HG03280 (cell line): ENCODE results near the gene SLC2A9.
"Not testable (repeated sequence)": the region's sequence is repeated elsewhere in the genome, so short reads cannot be mapped to it uniquely, and the experiment has no call there.

ENCODE experiments used
- ATAC-seq: cut with Tn5 transposase; IDR thresholded peaks from one replicate; pipeline ENCODE4 v1.9.1; 2021; ENCODE audit warnings: mild to moderate bottlenecking, moderate library complexity; ENCODE audit not compliant: unreplicated experiment

SLC2A9 gene

DNA sequence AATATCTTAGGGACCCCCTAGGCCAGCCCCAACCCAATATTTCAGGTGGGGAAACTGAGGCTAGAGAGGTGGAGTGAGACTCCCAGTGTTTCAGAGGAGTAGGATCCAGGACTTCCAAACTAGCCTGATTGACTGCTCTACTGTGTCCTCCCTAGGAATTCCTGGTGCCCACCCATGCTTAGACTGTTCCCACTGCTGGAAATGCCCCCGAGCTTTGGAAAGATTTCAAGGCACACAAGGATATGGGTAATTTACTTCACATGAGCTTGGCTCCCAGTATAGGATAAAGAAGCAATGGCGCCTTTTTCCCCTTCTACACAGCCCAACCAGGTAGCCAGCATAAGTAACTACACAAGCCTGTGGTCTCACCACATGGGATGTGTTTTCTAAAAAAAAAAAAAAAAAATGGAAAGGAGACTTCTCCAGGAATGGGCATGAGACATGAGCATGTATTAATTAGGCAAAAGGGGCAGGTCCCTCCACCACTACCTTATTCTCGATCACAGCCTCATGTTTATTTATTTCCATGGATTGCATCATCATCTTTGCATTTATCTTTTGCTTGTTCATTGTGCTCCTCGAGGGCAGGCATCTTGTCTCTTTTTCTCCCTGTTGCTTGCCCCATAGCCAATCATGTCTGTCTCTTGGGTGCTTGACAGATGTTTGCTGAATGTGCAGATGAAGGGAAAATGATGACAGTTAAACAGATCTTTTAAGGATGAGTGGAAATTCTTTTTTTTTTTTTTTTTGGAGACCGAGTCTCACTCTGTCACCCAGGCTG lies 173.1 kb downstream of the SLC2A9 start:
- ATAC-seq: no peak

DNA sequence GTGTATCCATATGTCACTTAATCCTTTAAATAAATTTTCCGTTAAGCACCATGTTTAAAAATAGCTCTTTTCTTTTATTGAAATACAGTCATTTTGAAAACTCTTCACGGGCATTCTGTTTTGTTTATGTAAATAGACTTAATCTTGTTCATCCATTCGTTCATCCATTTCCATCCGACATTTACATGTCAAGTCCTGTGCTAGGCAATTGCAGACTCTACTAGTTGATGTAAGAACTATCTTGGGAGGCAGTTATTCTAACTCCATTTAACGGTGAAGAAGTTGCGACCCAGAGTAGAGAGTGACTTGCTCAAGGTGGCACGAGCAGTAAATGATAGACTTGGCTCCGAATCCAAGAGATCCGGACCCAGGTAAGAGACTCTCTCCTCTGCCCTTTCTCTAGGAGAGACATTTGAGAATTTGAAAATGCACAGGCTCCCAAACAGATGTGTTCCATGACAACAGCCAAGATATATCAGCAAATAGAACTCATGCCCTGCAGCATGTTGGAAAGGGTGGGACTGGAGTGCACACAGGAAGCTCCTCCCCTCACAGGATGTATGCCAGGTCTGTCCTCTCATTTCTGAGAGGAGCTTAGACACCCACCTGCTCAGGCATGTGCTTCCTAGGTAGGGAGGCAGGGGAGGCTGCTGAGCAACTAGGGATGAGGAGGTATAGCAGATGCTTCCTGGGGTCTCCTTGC lies 175.4 kb downstream of the SLC2A9 start:
- ATAC-seq: no peak

DNA sequence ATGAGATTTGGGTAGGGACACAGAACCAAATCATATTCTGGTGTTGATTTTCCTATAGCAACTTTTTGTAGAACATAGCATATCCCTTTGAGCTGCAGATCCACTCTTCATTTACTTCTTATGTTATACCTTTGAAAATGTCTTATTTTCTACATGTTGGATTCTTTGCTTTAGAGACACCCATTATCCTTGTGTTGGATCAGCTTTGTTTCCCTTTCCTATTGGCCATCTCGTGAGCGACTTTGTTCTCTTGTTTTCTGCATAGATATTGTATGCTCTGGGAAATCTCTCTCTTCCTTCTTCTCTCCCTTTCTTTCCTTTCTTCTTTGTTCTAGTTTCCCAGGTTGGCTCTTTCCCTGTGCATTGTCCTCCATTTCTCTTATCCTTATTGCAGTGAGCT lies 180.2 kb downstream of the SLC2A9 start:
- no peak for ATAC-seq

DNA sequence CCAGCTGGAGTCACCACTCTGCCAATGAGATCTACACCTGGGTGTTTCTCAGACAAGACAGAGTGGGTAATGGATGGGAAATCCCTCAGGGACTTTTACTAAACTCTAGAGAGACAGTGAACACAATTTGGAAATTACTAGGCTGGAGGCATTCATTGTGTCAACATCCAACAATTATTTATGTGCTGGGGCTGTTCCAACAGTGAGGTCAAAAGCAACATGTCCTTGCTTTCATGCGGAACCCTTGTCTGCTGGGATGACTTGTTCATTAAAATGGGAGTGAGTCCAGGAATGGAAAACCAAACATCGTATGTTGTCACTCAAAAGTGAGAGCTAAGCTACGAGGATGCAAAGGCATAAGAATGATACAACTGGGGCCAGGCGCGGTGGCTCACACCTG lies 185.9 kb downstream of the SLC2A9 start:
- ATAC-seq: no peak

DNA sequence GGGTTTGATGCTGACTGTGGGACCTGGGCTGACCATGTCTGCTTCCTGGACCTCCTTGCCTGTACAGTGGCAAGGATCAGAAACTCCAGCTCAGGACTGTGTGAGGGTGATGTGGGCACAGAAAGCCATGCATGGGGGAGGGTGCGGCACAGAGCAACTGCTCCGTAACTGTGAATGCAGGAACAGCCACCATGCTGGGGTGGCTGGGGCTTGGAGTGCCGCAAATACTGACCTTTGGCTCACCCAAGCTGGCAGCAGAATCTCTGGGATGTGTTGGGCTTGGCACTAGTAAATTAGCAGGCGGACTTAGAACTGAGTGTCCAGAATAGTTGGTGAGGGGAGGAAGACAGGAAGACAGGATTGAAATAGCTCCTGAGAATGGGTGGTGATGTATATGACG lies 187.9 kb downstream of the SLC2A9 start:
- no peak for ATAC-seq

DNA sequence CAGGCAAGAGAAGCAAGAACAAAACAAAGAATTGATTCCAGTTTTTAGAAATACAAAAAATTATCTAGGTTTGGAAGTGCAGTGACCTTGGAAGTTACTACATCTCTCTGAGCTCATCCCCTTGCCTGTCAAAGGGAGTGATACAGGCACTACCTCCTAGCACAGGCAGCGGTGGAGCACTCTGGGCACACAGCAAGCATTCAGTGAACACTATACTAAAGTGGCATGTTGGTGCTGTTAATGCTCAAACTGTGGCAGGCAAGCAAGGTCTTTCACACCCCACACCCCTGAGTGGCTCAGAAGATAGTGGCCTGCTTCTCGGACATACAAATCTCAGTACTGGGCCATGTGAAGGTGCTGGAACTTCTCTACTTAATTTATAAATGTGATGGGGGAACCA lies 188.7 kb downstream of the SLC2A9 start:
- no peak for ATAC-seq

DNA sequence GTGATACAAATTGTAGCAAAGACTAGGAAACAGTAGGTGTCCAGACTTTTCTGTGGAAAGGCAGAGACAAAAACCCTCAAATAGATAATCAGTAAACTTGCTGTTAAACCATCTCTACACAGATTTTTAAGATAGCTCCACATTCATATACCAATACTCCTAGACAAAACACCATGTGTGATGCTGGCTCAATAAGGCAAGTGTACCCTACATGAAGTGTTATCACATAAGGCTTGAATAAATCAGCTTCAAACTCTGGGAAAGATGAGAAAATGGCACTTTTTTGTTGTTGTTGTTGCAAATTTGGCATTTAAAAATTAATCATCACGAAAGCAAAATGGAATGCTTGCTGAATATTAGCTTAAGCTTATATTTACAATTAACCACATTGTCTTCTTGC lies 194.7 kb downstream of the SLC2A9 start:
- ATAC-seq: no peak

DNA sequence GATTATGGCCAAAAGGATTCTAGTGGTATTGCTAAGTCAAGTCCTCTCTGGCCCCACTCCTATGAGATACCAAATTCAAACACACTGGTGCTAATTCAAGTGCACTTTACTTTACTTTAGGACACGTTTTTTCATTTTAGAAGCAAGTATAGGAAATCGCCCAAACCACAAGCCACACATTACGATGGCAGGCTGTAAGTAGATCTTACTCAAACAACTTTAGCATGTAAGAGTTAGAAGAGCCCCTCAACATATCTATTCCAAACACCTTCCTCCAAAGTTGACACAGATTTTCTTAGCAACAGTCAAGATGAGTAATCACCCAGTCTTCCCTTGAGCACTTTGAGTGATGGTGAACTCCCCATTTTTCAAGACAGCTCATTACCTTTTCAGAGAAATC lies 196.2 kb downstream of the SLC2A9 start:
- ATAC-seq: no peak

DNA sequence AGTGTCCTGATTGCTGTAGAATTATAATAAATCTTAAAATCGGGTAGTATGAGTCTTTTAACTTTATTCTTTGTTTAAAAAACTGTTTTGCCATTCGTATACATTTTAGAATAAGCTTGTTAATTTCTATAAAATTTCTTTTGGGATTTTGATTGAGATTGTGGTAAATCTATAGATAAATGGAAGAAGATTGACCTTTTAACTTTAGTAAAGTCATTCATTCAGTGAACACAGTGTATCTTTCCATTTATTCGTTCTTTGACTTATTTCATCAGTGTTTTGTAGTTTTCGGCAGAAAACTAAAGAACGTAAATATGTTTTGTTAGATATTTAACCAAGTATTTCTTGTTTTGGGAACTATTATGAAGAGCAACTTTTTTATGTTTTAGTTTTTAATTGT lies 201.0 kb downstream of the SLC2A9 start:
- ATAC-seq: no peak

DNA sequence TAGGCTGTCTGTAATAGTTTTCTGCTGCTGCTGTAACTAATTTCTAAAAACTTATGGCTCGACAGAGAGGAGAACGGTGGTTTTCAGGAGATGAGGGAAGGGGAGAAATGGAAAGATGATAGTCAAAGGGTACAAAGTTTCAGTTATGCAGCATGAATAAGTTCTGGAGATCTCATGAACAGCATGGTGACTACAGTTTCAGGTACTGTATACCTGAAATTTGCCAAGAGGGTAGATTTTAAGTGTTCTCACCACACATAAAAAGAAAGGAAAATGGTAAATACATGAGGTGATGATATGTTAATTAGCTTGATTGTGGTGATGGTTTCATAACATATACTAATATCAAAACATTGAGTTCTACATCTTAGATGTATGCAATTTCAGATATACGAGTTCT lies 205.0 kb downstream of the SLC2A9 start:
- no peak for ATAC-seq

DNA sequence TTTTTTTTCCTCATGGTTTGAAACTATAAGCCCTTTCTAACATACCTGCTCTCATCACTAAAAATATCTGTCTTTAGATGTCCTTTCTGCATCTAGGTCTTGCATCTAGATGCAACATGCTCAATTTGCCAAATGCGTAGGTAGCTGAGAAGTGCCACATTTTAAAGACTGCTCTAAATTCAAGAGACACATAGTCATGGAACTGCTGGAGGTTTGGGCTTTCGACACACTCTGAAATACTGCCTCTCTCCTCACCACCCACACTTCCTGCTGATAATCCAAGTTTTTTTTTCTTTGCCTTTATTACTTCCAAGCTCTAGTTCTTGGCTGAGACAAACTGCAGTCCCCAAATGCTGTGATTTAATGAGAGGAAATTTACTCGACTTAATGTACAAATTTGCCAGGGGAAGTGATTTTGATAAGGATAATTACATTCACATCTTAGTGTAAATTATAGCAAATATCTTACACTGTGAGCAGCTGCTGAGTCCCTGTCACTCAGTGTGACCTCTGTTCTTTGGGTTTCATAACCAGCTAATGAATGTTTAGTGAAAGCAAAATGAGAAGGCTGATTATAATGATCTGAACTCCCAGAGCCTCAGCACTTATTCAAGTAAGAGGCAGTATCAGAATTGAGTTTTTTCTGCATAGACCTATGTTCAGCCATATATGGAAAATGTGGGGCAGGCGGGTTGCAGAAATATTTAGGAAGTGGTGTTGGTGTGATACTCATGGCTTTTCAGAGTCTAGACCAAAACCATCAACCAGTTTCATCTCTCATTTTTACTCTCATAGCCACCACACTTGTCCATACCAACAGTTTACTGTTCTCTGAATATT lies 208.6 kb downstream of the SLC2A9 start:
- peak; percentile 78 for ATAC-seq

DNA sequence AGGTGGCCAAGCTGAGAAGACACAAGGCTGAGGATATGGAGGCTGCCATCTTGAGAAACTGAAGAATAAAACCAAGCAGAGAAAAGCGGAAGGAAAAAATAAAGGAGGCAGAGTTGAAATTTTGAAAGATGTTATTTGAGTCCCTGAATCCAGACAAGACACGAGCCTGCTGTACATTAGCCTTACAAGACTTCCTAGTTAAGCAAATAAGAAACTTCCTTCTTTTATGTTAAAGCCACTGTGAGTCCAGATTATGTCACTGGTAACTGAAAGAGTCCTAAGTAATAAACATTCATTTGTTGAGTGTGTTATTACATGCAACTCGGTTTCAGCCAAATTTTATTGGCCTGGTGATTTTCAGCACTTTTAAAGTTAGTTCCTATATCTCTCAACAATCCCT lies 209.5 kb downstream of the SLC2A9 start:
- no peak for ATAC-seq

DNA sequence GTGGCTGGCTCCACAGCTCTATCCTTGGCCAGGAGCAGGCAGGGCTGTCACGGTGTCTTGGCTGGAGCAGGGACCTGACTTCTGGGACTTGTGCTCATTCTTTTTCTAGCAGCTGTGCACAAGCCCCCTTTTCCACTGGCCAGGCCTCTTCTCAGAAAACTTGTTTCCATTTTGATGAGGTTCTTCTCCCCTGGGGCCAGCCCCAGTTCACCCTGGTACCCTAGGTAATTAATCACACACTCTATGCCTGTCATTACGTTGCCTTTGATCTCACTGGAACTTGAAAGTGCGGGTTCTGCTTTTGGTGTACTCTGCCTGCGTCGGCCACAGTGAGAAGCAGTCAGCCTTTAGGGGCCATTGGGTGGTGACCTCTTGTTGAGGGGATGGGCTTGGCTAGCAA lies 213.2 kb downstream of the SLC2A9 start:
- peak; percentile 55 for ATAC-seq

DNA sequence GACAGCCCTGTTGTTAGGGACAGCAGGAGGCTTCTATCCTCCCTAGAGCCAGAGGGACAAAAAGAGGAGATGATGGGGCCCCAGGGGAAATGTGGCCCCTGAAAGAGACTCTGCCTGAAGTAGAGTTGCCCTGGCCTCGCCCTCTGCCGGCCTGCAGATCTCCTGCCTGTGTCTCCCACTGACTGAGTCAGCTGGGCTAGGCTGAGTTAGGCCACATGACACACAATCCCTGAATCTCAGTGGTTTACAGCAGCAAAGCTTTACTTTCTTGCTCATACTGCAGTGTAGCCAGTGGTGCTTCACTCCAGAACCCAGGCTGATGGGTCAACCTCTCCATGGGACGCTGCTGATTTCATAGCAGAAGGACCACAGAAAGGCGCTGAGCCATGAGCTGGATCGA lies 216.4 kb downstream of the SLC2A9 start:
- no peak for ATAC-seq

DNA sequence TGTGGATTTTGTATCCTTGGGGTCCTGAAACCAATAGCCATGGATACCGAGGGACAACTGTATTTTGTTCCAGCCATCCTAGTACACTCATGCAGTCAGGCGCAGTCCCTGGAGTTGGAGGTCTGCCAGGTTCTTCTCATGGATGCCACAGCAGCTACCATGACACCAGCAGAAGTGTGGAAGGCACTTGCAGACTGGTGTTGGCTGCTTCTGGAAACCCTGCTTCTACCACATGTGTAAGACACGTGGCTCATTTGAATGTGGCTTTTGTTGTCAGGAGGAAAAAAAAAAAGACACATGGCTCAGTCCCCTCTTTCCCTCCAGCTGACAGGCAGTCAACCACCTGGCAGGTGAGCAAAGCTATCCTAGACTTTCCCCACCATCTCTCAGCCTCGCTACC lies 220.4 kb downstream of the SLC2A9 start:
- ATAC-seq: no peak

DNA sequence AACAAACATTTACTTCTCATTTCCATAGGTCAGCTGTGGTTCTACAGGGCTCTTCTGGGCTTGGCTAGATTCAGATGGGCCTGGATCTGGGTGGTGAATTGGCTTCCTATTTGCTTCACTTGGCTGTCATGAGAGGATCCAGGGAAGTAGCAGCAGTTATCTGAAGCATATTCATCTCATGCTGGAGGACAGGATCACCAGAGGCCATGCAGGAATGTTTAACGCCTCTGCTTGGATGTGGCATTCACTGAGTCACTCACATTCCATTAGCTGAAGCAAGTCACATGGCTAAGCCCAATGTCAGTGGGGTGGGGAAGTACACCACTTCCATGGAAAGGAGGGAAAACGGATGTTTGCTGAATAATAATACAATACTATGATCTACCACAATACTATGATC lies 224.7 kb downstream of the SLC2A9 start:
- ATAC-seq: not testable (repeated sequence)

DNA sequence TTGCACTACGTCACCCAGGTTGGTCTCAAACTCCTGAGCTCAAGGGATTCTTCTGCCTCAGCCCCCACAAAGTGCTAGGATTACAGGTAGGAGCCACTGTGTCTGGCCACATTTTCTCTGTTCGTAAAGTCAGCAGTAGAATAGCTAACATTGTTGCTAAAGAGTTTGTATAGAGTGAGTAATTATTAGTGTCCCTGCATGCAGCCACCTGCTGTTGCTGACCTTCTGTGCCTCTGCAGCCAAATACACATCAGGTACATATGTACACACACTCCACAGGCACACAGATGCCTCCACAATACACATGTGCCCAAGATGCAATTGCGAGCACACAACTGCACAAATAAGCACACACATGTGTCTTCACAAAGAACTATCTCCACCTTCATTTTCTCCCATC lies 228.9 kb downstream of the SLC2A9 start:
- no peak for ATAC-seq

DNA sequence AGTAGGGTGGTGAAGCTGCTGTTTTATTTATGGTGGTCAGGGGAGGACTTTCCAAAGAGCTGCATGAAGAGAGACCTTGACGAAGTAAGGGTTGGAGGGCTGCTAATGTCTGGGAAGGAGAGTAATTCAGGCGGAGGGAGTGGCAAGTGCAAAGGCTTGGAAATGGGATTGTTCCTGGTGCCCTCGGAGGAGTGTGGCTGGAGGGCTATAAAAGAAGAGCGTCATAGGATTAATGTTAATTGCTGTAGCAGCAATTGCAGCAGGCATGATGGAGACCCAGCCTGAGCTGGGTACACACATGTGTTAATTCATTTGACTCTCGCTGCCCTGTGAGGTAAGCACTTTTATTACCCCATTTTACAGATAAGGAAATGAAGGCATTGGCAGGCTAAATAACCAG lies 235.4 kb downstream of the SLC2A9 start:
- not testable (repeated sequence) for ATAC-seq

DNA sequence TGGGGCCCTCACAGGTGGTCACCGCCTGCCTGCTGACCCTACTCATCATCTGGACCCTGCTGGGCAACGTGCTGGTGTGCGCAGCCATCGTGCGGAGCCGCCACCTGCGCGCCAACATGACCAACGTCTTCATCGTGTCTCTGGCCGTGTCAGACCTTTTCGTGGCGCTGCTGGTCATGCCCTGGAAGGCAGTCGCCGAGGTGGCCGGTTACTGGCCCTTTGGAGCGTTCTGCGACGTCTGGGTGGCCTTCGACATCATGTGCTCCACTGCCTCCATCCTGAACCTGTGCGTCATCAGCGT lies 239.2 kb downstream of the SLC2A9 start:
- ATAC-seq: no peak

DNA sequence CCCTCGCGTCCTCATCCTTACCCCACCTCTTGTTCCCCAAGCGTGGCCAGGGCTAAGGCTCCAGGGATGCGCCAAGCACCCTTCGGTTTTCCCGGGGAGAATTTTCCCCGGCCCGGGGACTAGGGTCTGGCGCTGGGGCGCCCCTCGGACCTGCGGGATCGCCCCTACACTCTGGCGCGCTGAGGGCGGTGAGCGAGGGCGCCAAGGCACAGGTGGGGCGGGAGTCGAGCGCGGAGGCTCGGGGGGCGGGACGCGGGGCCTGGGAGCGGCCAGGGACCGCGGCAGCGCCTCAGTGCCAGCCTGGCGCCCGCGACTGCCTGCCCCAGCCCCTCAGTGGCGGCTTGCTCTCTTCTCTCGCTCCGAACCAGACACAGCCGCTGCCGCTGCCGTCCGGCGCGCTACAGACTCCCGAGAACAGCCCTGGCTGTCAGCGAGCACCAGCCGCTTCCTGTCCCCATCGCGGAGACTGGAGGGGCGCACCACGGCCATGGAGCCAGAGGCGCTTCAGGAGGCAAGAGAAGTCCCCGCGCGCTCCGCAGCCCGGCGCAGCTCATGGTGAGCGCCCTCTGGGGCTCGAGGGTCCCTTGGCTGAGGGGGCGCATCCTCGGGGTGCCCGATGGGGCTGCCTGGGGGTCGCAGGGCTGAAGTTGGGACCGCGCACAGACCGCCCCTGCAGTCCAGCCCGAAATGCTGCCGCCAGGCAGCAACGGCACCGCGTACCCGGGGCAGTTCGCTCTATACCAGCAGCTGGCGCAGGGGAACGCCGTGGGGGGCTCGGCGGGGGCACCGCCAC lies 239.8 kb downstream of the SLC2A9 start, which contains the start of gene DRD5:
DRD5 (plus strand) TSS at position 292 of the 793 bp plus-strand sequence; CDS start at position 688, 396 bp downstream.
- ATAC-seq: no peak
